Choroid plexus epithelial cell (primary cell): ENCODE results near the gene TMEM255B.

ENCODE experiments used
- DNase-seq: peaks from one replicate; pipeline ENCODE4 v3.0.0-alpha.2; 2010; ENCODE audit warnings: low read depth
- H3K4me3 ChIP-seq: 2 replicates; pipeline ENCODE4 v1.5.1; 2011; ENCODE audit warnings: low read depth, mild to moderate bottlenecking, control low read depth, low read length, moderate library complexity
- CTCF ChIP-seq: conservative IDR thresholded peaks from 2 replicates; pipeline ENCODE4 v1.5.1; 2011; ENCODE audit warnings: low read depth, mild to moderate bottlenecking, control low read depth, inconsistent platforms, low read length, moderate library complexity

TMEM255B gene

GRCh38 chr13:113736258-113736731 is 22.7 kb upstream of the TMEM255B start:
- DNase-seq, result no peak
- H3K4me3 ChIP-seq, result no peak overlapping the region
- no peak for TF ChIP-seq CTCF

- TF ChIP-seq CTCF, result no peak
- H3K4me3 ChIP-seq, result no peak overlapping the region
- no peak for DNase-seq
These were observed 21.2 kb upstream of the TMEM255B start for GRCh38 chr13:113737803-113738202.

GRCh38 chr13:113739527-113740285 is 19.3 kb upstream of the TMEM255B start:
- no peak overlapping the region for H3K4me3 ChIP-seq
- TF ChIP-seq CTCF, result no peak
- DNase-seq, result no peak

GRCh38 chr13:113740286-113740556 is 18.8 kb upstream of the TMEM255B start:
- no peak overlapping the region for H3K4me3 ChIP-seq
- TF ChIP-seq CTCF, result no peak
- DNase-seq, result no peak

- DNase-seq, result no peak
- no peak overlapping the region for H3K4me3 ChIP-seq
- no peak for TF ChIP-seq CTCF
These were observed 18.4 kb upstream of the TMEM255B start for GRCh38 chr13:113740661-113741060.

- no peak for DNase-seq
- no peak overlapping the region for H3K4me3 ChIP-seq
These were observed 17.8 kb upstream of the TMEM255B start for GRCh38 chr13:113741191-113741668.

More at GRCh38 chr13:113741191-113741668, 17.8 kb upstream of the TMEM255B start:
- TF ChIP-seq CTCF, result no peak
